OCI-LY1 (cell line): ENCODE results near the gene LSMEM2.

Source experiments
- CTCF ChIP-seq: fragments of 200-600 bp; sonication (generic), shearing (Covaris generic); IDR thresholded peaks from 2 replicates; pipeline ENCODE4 v1.5.1; 2017; ENCODE audit warnings: mild to moderate bottlenecking, antibody characterized with exemption, low read length, moderate library complexity, mixed read lengths
- EZH2 ChIP-seq: fragments of 200-600 bp; sonication (generic), shearing (Covaris generic); IDR thresholded peaks from 2 replicates; pipeline ENCODE4 v1.8.0; 2017; ENCODE audit warnings: borderline replicate concordance, mixed run types, mild to moderate bottlenecking, antibody characterized with exemption, low read length, moderate library complexity, mixed read lengths

- TF ChIP-seq EZH2 (no peak), CTCF (no peak)
Measured at GRCh38 chr3:50239649-50240048, 39.2 kb upstream of the LSMEM2 start.
